NCI-H226 (cell line): ENCODE results near the gene NOTO.
"Not testable (repeated sequence)": the region's sequence is repeated elsewhere in the genome, so short reads cannot be mapped to it uniquely, and the experiment has no call there.

Experiments used
- DNase-seq: peaks from one replicate; pipeline ENCODE4 v3.0.0-alpha.2; 2015

Gene NOTO

DNA sequence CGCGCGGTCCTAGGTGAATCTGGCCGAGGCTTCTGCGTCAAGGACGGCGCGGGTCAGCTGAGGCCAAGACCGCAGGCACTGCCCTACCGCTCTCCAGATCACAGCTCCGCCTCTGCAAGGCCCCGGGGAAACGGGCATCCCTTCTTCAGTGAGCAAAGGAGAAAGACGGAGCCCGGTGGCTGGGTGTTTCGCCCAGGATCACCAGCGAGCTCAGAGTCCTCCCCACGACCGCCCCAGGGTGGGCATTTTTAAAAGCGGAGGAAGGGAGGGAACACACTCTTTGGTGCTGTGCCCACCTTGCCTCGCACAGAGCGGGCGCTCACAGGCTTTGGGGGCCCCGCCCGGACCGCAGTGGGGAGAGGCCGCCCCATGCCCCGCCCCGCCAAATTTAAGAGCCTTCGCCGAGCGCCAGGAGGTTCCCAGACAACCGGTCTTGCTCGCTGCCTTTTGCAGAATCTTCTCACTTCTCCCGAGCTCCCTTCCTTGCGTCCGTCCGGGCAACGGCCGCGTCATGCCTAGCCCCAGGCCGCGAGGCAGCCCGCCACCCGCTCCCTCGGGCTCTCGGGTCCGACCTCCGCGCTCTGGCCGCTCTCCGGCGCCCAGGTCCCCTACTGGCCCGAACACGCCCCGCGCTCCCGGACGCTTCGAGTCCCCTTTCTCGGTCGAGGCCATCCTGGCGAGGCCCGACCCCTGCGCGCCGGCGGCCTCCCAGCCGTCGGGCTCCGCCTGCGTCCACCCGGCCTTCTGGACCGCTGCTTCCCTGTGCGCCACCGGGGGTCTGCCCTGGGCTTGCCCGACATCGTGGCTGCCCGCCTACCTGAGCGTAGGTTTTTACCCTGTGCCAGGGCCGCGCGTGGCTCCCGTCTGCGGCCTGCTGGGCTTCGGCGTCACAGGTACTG lies at the start of gene NOTO:
NOTO (plus strand) TSS at position 419 of the 899 bp plus-strand sequence; CDS start at position 512, 93 bp downstream.
- no peak for DNase-seq

GRCh38 chr2:73156539-73157124 lies 45.7 kb upstream of the NOTO start:
- peak; percentile 42 for DNase-seq

- DNase-seq: no peak
These were observed 39.5 kb upstream of the NOTO start for GRCh38 chr2:73162856-73163391.

- peak; percentile 49 for DNase-seq
These were observed 38.6 kb upstream of the NOTO start for GRCh38 chr2:73163483-73164367.

DNA sequence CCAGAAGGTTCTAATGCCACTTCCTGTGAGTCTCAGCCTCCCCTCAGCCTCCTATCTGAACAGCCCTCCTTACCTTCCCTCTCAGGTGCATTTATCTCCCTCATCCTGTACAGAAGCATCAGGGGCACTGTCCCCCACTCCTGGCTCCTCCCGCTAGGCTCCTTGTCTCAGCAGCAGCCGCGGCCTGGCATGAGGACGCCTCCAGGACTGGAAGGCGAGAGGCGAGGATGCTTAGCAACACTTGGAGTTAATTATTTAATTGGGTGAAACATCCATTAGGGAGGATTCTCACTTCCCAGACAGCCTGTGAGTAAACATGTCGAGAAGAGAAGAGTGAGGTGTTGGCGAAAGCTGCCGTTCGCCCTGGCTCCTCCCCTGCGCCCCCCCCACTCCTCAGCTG lies 36.4 kb upstream of the NOTO start:
- DNase-seq: not testable (repeated sequence)

DNA sequence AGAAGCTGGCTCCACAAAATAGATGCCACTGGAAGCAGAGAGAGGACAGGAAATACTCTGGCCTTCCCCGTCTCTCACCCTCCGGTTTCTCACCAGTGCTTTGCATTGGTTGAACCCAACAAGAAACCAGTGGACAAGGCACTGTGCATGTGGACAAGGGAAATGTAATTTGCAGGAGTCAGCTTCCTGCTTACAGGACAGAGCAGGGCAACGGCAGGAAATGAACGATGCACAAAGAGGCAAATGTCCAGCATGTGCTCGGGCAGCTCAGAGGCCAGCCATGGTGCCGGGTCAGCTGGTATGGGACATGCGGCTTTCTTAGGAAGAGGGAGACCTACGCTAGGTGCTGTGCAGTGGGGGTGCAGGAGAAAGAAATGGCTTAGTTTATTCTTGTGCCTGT lies 35.6 kb upstream of the NOTO start:
- DNase-seq: not testable (repeated sequence)

DNA sequence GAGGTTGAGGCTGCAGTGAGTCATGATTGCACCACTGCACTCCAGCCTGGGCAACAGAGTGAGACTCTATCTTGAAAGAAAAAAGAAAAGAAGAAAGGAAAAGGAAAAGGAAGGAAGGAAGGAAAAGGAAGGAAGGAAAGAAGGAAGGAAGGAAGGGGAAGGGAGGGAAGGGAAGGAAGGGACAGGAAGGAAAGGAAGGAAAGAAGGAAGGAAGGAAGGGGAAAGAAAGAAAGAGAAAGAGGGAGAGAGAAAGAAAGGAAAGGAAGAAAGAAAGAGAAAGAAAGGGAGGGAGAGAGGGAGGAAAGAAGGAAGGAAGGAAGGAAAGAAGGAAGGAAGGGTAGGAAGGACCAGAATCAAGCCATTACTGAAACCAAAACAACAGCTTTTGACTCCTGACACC lies 34.0 kb upstream of the NOTO start:
- DNase-seq: not testable (repeated sequence)

GRCh38 chr2:73170341-73170740 lies 32.0 kb upstream of the NOTO start:
- not testable (repeated sequence) for DNase-seq

- DNase-seq: no peak
These were observed 29.4 kb upstream of the NOTO start for GRCh38 chr2:73172963-73173362.

- DNase-seq: no peak
These were observed 28.6 kb upstream of the NOTO start for GRCh38 chr2:73173781-73174180.

DNA sequence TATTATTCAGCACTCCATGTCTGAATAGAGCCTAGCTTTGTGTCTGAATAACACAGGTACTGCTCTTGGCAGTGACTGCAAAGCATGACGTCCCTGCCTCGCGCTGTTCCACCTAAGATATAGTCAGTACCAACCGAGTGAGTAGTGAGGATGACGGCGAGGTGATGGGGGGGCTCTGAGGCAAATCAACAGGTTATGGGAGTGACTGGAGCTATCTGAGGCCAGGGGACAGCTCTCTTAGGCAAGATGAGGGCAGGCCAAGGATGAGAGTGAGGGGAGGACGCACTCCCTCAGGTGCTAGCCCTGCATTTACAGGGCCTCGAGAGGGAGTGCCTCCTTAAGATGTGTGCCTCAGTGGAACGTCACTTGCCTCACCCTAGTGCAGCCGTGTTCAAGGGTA lies 28.1 kb upstream of the NOTO start:
- no peak for DNase-seq

GRCh38 chr2:73174941-73175662 lies 27.3 kb upstream of the NOTO start:
- no peak for DNase-seq

DNA sequence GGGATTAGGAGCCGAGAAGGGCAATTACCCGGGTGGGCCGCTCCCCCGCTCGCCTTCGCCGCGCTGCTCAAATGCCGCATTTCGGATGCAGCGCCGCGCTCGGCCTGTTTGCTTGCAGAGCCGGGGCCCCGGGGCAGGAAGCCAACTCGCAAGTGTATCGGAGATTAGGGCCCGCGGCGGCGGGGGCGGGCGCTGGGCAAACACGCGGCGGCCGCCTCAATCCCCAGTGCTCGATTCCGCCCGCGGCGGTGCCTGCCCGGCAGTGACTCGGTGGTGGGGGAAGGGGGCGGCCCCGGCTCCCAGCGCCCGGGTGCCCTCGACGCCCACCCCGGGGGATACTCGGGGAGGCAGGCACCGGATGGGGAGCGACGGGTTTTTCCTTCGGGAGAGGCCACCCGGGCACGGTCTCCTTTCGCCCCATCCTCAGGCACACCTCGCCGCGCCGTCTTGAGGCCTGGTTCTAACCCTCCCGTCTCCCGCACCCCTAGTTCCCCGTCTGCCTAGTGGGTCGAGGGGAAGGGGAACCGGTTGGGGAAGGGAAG lies 26.6 kb upstream of the NOTO start:
- DNase-seq: peak; percentile 57

DNA sequence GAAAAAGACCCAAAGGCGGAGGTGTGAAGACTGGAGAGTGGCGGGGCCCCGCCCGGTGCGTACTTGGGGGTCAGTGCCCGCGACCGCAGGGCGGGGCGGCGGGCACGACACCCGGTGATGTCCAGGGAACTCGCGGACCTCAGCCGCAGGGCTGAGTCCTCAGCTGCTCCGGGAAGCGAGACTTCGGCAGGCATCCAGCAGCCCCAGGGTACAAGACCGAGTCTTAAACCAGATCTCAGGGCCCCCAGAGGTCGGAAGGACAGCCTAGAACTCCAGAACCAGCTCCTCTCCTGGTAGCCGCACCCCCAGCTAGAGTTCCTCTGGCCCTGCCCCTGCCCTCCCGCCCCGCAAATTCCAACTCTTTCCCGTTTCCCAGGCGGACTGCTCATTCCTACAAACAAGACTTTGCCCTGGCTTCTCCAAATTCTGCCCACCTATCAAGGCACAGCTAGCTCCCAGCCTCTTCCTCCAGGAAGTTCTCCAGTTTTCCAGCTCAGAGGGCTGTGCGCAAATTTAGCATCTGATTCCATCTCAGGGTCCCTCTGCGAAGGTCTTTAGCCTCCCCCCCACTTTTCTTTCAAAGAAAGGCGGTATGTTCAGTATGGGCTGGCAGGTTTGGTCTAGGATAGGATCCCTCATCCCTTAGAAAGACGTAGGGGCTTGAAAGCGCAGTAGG lies 26.0 kb upstream of the NOTO start:
- no peak for DNase-seq

- peak; percentile 77 for DNase-seq
These were observed 25.3 kb upstream of the NOTO start for GRCh38 chr2:73176881-73177644.

DNA sequence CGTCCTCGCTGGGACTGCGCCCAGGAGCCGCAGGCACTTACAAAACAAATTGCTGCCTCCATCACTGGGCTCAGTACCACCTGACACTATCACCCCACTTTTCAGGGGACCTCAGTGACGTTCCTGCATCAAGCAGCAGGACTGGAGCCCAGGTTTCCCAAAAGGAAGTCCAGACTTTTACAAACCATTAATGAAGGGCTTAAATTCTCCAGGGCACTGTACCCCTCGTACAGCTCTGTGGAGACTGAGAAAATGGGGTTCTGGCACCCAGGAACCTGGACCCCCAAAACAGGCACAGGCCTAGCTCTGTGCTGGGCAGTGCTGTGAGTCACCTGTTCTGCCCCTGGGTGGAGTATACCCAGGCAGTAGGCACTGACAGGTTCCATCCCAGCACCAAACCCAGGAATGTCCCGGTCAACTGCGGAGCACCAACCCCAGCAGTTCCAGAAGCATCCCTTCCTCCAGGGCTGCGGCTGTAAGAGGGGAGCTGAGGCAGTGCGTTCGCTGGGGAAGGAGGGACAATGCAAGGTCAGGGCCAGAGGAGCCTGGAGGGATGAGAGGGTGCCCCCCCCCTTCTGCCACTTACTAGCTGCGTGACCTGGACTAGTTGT lies 24.6 kb upstream of the NOTO start:
- DNase-seq: no peak

DNA sequence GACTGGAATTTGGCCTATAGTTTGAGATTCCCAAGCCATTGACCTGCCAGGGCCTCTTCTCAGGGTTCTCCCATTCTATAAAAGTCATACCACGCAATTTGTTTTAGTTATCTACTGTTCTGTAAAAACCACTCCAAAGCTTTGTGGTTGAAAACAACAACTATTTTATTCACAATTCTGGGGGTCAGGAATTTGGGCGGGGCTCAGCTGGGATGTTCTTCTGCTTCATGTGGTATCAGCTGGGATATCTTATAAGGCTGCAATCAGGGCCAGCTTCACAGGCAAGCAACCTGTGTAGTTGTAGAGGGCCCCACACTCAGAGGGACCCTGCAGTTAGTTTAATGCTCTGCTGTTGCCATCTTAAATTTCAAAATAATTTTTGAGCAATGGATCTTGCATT lies 16.4 kb upstream of the NOTO start:
- no peak for DNase-seq

GRCh38 chr2:73187549-73187948 lies 14.8 kb upstream of the NOTO start:
- no peak for DNase-seq

DNA sequence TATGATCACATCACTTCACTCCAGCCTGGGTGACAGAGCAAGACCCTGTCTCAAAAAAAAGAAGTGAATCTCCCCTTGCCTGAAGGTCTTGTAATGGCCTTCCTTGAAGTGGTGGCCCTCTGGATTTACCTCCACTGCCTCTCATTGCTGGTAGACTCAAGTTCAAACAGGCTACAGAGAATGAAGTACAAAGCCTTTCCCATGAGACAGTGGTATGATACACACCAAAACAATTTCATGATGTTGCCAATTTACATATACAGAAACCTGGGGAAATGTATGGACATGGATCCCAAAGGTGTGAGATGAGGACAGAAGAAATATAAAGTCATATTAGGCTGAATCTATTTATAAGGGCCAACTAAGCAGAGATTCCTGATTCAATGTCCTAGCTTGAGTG lies 4.8 kb upstream of the NOTO start:
- DNase-seq: no peak

DNA sequence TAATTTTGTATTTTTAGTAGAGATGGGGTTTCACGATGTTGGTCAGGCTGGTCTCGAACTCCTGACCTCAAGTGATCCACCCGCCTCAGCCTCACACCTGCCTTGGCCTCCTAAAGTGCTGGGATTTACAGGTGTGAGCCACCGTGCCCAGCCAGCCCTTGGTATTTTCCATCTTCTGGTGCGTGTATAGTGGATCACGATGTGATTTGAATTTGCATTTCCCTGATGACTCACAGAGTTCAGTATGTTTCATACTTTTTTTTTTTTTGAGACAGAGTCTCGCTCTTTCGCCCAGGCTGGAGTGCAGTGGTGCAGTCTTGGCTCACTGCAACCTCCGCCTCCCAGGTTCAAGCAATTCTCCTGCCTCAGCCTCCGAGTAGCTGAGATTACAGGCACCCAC lies 2.1 kb upstream of the NOTO start:
- not testable (repeated sequence) for DNase-seq
